ENCODE measurements around the gene MAP3K13.
"Not testable (repeated sequence)": the region's sequence is repeated elsewhere in the genome, so short reads cannot be mapped to it uniquely, and the experiment has no call there.

Gene MAP3K13

GRCh38 chr3:185399737-185400667, 37.1 kb downstream of the MAP3K13 start:
- DNase-seq, result no peak

GRCh38 chr3:185400866-185401265, 37.9 kb downstream of the MAP3K13 start:
- DNase-seq, result no peak

- DNase-seq, result no peak
Measured at GRCh38 chr3:185401319-185401955, 38.5 kb downstream of the MAP3K13 start.

- DNase-seq, result no peak
Measured at GRCh38 chr3:185402561-185402960, 39.6 kb downstream of the MAP3K13 start.

- DNase-seq, result no peak
Measured at GRCh38 chr3:185403002-185403401, 40.1 kb downstream of the MAP3K13 start.

GRCh38 chr3:185405243-185405642, 42.3 kb downstream of the MAP3K13 start:
- DNase-seq, result no peak

- no peak for DNase-seq
Measured at GRCh38 chr3:185405664-185406063, 42.7 kb downstream of the MAP3K13 start.

GRCh38 chr3:185406121-185406620, 43.2 kb downstream of the MAP3K13 start:
- no peak for DNase-seq

- DNase-seq, result no peak
Measured at GRCh38 chr3:185409957-185410356, 47.0 kb downstream of the MAP3K13 start.

GRCh38 chr3:185411133-185411532, 48.2 kb downstream of the MAP3K13 start:
- no peak for DNase-seq

GRCh38 chr3:185416513-185416912, 53.6 kb downstream of the MAP3K13 start:
- no peak for DNase-seq

- DNase-seq, result not testable (repeated sequence)
Measured at GRCh38 chr3:185418561-185418977, 55.6 kb downstream of the MAP3K13 start.

GRCh38 chr3:185420762-185421161, 57.8 kb downstream of the MAP3K13 start:
- DNase-seq, result no peak

GRCh38 chr3:185421577-185422232, 58.8 kb downstream of the MAP3K13 start:
- DNase-seq, result no peak

GRCh38 chr3:185422677-185423076, 59.7 kb downstream of the MAP3K13 start:
- DNase-seq, result no peak

- DNase-seq, result no peak
Measured at GRCh38 chr3:185423178-185423577, 60.2 kb downstream of the MAP3K13 start.

- no peak for DNase-seq
Measured at GRCh38 chr3:185424435-185424834, 61.5 kb downstream of the MAP3K13 start.

- DNase-seq, result no peak
Measured at GRCh38 chr3:185430375-185430774, 67.4 kb downstream of the MAP3K13 start.

- no peak for DNase-seq
Measured at GRCh38 chr3:185439745-185440466, 77.0 kb downstream of the MAP3K13 start.

GRCh38 chr3:185442031-185442430, 79.1 kb downstream of the MAP3K13 start:
- DNase-seq, result no peak

GRCh38 chr3:185444329-185444728, 81.4 kb downstream of the MAP3K13 start:
- no peak for DNase-seq

- no peak for DNase-seq
Measured at GRCh38 chr3:185448107-185448506, 85.2 kb downstream of the MAP3K13 start.

- not testable (repeated sequence) for DNase-seq
Measured at GRCh38 chr3:185451432-185451831, 88.5 kb downstream of the MAP3K13 start.
